HG02763 (cell line): ENCODE results near the gene EFTUD2.
"Not testable (repeated sequence)": the region's sequence is repeated elsewhere in the genome, so short reads cannot be mapped to it uniquely, and the experiment has no call there.

Source experiments
- ATAC-seq: cut with Tn5 transposase; IDR thresholded peaks from one replicate; pipeline ENCODE4 v1.9.1; 2021; ENCODE audit warnings: mild to moderate bottlenecking, moderate library complexity; ENCODE audit not compliant: unreplicated experiment

EFTUD2 gene

DNA sequence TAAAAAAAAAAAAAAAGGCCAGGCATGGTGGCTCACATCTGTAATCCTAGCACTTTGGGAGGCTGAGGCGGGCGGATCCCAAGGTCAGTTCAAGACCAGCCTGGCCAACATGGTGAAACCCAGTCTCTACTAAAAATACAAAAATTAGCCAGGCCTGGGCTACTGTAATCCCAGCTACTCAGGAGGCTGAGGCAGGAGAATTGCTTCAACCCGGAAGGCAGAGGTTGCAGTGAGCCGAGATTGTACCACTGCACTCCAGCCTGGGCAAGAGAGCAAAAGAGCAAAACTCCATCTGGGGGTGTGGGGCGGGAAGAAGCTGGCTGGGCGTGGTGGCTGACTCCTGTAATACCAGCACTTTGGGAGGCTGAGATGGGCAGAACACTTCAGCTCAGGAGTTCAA is 80.7 kb downstream of the EFTUD2 start:
- ATAC-seq = not testable (repeated sequence)

DNA sequence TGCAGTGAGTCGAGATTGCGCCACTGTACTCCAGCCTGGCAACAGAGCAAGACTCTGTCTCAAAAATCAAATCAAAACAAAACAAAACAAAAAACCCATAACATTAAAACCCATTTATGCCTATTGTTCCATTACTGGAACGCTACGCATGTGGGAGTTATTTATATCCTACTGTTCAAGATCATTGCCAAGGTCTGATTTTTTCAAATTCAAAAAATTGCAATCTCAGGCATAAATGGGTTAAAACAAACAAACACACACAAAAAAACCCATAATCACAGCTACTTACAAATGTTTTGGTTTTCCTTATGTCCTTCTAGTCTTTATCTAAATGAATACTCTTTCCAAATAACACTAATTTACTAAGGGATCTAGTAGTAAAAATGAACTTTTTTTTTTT is 87.0 kb downstream of the EFTUD2 start:
- ATAC-seq = no peak

DNA sequence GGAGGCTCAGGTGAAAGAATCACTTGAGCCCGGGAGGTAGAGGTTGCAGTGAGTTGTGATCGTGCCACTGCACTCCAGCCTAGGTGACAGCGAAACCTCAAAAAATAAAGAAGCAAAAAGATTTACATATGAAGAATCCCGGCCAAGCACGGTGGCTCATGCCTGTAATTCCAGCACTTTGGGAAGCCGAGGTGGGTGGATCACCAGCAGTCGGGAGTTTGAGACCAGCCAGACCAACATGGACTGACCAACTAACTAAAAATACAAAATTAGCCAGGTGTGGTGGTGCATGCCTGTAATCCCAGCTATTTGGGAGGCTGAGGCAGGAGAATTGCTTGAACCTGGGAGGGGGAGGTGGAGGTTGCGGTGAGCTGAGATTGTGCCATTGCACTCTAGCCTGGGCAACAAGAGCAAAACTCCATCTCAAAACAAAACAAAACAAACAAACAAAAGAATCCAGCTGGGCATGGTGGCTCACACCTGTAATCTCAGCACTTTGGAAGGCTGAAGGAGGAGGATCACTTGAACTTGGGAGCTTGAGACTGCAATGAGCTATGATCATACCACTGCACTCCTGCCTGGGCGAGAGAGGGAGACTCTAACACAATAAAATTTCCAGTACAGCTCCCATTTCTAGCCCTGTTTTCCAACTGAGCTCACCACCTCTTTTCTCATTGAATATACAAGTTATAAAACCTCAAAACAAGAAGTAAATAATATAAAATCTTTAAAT is 90.4 kb downstream of the EFTUD2 start:
- not testable (repeated sequence) for ATAC-seq

DNA sequence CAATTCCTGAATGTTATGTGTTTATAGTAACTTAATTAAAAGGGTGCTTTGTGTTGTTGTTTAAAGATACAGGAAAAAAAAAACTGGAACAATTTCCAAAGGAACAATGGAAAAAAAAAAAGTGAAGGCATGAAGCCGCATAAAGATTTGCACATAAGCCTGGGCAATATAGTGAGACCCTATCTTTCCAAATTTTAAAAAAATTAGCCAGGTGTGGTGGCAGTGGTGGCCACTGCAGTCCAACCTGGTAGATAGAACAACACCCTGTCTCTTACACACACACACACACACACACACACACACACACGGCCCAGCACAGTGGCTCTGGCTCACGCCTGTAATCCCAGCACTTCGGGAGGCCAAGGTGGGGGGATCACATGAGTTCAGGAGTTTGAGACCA is 91.1 kb downstream of the EFTUD2 start:
- ATAC-seq = no peak

DNA sequence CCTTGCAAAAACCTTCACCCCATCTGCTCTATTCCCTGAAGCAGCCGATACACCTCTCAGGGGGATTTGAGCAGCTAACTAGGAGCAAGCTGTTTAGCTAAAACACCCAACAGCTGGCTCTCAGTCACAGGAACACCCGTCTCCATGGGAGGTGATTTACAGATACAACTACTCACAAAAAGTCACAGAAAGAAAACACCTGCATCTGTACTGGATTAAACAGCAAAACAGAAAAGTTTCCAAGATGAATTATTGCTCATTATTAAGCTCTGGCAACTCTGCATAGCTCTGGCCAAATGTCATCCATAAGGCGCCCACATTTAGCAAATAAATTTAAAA is 91.5 kb downstream of the EFTUD2 start:
- ATAC-seq = no peak

DNA sequence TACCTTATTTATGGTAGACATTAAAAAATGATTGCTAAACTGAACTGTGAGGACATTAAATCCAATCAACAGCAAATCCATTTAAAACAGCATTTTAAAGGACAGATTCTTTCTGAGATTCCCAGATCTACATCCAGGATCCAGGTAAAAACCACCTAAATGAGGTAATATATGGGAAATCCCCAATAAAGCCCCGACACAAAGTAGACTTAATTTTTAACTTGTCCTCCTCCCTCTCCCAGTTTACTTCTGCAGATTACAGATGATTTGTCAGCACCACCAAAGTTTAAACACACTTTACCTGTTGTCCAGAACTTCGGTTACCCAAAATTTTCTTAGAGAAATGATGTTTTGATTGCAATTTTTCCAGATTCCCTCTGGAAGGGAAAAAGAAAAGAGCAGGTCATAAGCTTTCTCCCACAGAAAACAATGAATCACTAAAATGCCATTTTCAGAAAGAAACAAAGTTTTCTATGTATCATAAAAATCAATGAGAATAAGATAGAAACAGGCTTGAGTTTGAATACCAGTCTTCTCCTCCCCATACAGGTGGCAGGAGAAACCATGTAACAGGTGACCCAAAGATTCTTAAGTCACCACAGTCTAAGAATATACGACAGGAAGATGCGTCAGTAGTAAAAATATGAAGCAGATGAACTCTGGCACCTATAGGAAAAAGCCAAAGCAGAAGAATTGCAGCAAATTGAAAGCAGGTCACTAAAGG is 92.0 kb downstream of the EFTUD2 start:
- ATAC-seq = no peak

DNA sequence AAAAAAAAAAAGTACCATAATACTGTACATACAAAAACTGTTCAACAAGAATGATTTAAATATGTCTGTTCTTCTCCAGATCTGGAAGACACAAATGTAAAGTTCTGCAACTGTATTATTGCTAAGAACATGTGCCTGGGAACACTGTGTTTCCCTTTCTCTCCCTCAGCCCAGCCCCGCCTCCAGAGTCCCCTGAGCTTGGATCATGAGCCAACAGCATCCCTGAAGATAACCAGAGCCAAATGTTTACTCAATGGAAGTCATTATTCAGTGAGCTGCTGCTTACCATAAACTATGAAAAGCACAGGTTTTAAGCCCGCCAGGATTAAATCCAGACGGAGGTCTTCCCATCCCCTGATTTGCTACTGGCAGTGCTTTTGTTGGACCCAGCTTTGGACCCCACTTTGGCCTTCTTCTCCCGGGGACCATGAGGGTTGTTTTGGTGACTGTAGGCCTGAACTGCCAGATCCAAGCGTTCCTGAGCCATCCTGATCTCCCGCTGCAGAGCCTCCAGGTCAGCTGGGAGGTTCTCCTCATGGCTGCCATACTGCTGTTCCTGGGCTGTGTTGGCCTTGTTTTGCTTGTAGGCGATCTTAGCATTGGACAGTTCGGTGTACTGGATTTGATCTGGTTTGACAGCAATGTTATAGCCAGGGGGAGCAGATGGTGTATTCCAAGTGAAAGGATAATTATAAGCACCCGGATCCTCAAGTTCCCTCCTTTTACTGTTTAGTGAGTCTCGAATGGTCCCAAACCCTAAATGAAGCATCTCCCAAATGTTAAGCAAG is 94.7 kb downstream of the EFTUD2 start:
- no peak for ATAC-seq

DNA sequence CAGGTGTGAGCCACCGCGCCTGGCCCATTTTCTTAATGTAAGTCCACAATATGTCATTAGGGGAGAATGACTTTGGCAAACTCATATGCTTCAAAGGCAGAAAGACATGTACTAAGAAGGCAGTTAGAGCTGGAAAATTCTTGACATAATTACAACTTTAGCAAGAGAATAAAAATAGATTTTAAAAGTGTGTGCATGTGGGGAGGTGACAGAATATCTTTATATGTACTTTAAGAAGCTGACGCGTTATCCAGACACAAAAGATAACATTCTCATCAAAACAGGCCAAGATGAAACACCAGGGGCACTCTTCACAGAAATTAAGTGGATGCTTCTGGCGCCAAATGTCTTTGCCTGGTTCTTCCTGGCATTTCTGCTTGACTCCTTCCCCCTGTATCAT is 97.4 kb downstream of the EFTUD2 start:
- no peak for ATAC-seq
